Measurements from ENCODE around the gene MMP15. TPM values are rescaled to one million over a fixed set of nuclear protein-coding genes. Genes with fewer than 3 reads are reported as not detected.
A peak's percentile ranks its signal among the peaks of the same experiment; 100 is the strongest.

The MMP15 gene
- total and polyA plus RNA-seq, 8 donors = 25.3 to 63.5 (median 46.3) TPM

- Histone ChIP-seq H3K36me3 (peaks cover 0 to 40% of the 10 kb centered on the region in 2 donors), H3K27me3 (no peaks in the 10 kb centered on the region), H3K4me1 (peaks cover 35 to 76% of the 10 kb centered on the region in 2 donors), H3K27ac (peak overlapping the region in 1 of 2 donors; percentile 97), H3K4me3 (no peak overlapping the region), H3K9me3 (no peaks in the 10 kb centered on the region)
- intact Hi-C loops (cut with DNase I) = no loop called here
- no peak for TF ChIP-seq CTCF (IDR thresholded peaks at IDR 0.05)
- ATAC-seq (no peak), DNase-seq (peak in 1 of 4 donors; percentile 68)
Measured at GRCh38 chr16:57997528-57998265, 27.9 kb upstream of the MMP15 start.

GRCh38 chr16:57998486-57998885 is 27.1 kb upstream of the MMP15 start:
- DNase-seq = peak in 2 of 4 donors; percentile 85 to 92
- intact Hi-C loops (cut with DNase I) = no loop called here
- Histone ChIP-seq H3K36me3 (peaks cover 0 to 48% of the 10 kb centered on the region in 2 donors), H3K4me3 (peak overlapping the region in 1 of 2 donors; percentile 77), H3K27ac (peak overlapping the region in 1 of 2 donors; percentile 97), H3K4me1 (peaks cover 30 to 72% of the 10 kb centered on the region in 2 donors), H3K9me3 (no peaks in the 10 kb centered on the region), H3K27me3 (no peaks in the 10 kb centered on the region)
- ATAC-seq = peak; percentile 50
- no peak for TF ChIP-seq CTCF (IDR thresholded peaks at IDR 0.05)

GRCh38 chr16:57998992-57999365 is 26.6 kb upstream of the MMP15 start:
- no peak for TF ChIP-seq CTCF (IDR thresholded peaks at IDR 0.05)
- Histone ChIP-seq H3K36me3 (peaks cover 0 to 46% of the 10 kb centered on the region in 2 donors), H3K27ac (peak overlapping the region in 1 of 2 donors; percentile 97), H3K4me3 (peak overlapping the region in 1 of 2 donors; percentile 77), H3K27me3 (no peaks in the 10 kb centered on the region), H3K9me3 (no peaks in the 10 kb centered on the region), H3K4me1 (peaks cover 27 to 68% of the 10 kb centered on the region in 2 donors)
- ATAC-seq = no peak
- no peak for DNase-seq
- intact Hi-C loops (cut with DNase I) = no loop called here

- peak overlapping the region; percentile 60 to 77 for H3K4me3 ChIP-seq
- H3K36me3 ChIP-seq = peaks cover 0 to 44% of the 10 kb centered on the region in 2 donors
- intact Hi-C loops (cut with DNase I) = no loop called here
- ATAC-seq = no peak
- H3K27me3 ChIP-seq = no peaks in the 10 kb centered on the region
- no peak for TF ChIP-seq CTCF (IDR thresholded peaks at IDR 0.05)
- H3K4me1 ChIP-seq = peaks cover 24 to 63% of the 10 kb centered on the region in 2 donors
- H3K9me3 ChIP-seq = no peaks in the 10 kb centered on the region
- DNase-seq = no peak
- peak overlapping the region; percentile 90 to 97 for H3K27ac ChIP-seq
Measured at GRCh38 chr16:57999366-57999970, 26.1 kb upstream of the MMP15 start.
